ENCODE data around the gene POLR1A. TPM values are rescaled to one million over a fixed set of nuclear protein-coding genes. Genes with fewer than 3 reads are reported as not detected.

POLR1A gene
- total RNA-seq, 1 donor = 17.4 TPM

DNA sequence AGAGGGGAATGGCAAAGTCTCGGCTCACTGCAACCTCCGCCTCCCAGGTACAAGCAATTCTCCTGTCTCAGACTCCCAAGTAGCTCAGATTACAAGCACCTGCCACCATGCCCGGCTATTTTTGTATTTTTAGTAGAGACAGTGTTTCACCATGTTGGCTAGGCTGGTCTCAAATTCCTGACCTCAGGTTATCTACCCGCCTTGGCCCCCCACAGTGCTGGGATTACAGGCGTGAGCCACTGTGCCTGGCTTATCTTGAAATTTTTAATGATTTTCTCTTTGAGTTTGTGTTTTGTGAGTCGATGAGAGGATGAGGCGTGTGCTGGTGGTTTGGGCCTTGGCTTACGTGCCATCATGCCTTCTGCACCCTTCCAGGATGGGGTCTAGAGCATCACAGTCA is 115.6 kb downstream of the POLR1A start:
- H3K4me1 ChIP-seq (ENCODE audit: insufficient read depth, low read length) = peaks cover 9% of the 10 kb centered on the region
- no peaks in the 10 kb centered on the region for H3K36me3 ChIP-seq (ENCODE audit: insufficient read depth, low read length)
- DNase-seq (ENCODE audit: insufficient read length, low spot score, missing footprints) = no peak
- TF ChIP-seq, protein P1, sequence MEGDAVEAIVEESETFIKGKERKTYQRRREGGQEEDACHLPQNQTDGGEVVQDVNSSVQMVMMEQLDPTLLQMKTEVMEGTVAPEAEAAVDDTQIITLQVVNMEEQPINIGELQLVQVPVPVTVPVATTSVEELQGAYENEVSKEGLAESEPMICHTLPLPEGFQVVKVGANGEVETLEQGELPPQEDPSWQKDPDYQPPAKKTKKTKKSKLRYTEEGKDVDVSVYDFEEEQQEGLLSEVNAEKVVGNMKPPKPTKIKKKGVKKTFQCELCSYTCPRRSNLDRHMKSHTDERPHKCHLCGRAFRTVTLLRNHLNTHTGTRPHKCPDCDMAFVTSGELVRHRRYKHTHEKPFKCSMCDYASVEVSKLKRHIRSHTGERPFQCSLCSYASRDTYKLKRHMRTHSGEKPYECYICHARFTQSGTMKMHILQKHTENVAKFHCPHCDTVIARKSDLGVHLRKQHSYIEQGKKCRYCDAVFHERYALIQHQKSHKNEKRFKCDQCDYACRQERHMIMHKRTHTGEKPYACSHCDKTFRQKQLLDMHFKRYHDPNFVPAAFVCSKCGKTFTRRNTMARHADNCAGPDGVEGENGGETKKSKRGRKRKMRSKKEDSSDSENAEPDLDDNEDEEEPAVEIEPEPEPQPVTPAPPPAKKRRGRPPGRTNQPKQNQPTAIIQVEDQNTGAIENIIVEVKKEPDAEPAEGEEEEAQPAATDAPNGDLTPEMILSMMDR (IDR thresholded peaks at IDR 0.05; ENCODE audit: extremely low read depth, low read depth, low read length) = no peak
- no peak overlapping the region for H3K27ac ChIP-seq (ENCODE audit: low read depth, low read length)
- no peaks in the 10 kb centered on the region for H4K20me1 ChIP-seq (ENCODE audit: insufficient read depth, low read length)
- H3K4me3 ChIP-seq (ENCODE audit: insufficient read depth, low read length) = no peak overlapping the region
- no peak overlapping the region for H2AFZ ChIP-seq (ENCODE audit: low read length)
- H3K27me3 ChIP-seq (ENCODE audit: insufficient read depth, low read length) = no peaks in the 10 kb centered on the region
- no peaks in the 10 kb centered on the region for H3K79me2 ChIP-seq (ENCODE audit: insufficient read depth, low read length)
- H3K4me2 ChIP-seq (ENCODE audit: insufficient read depth, low read length) = no peak overlapping the region
- H3K9me3 ChIP-seq (ENCODE audit: low read depth, low read length) = no peaks in the 10 kb centered on the region

DNA sequence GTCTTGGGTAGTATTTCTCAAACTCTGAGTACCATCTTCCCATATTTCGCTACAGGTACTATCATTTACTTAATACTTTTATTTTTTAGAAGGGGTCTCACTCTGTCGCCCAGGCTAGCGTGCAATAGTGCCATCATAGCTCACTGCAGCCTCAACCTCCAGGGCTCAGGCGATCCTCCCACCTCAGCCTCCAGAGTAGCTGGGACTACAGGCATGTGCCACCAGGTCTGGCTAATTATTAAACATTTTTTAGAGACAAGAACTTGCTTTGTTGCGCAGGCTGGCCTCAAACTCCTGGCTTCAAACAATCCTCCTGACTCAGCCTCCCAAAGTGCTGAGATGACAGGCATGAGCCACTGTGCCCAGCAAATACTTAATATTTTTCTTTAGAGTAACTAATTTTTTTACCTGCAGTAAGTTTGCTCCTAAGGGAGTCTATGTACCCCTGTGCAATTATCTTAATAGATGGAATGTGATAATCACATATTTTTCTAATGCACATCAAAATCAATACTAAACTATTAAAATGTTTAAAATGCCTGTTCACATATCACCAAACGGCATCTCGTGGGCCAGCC is 116.3 kb downstream of the POLR1A start:
- H2AFZ ChIP-seq (ENCODE audit: low read length) = no peak overlapping the region
- H3K9me3 ChIP-seq (ENCODE audit: low read depth, low read length) = no peaks in the 10 kb centered on the region
- H3K36me3 ChIP-seq (ENCODE audit: insufficient read depth, low read length) = no peaks in the 10 kb centered on the region
- H3K27ac ChIP-seq (ENCODE audit: low read depth, low read length) = no peak overlapping the region
- no peak for DNase-seq (ENCODE audit: insufficient read length, low spot score, missing footprints)
- H3K27me3 ChIP-seq (ENCODE audit: insufficient read depth, low read length) = no peaks in the 10 kb centered on the region
- H3K4me1 ChIP-seq (ENCODE audit: insufficient read depth, low read length) = peaks cover 8% of the 10 kb centered on the region
- no peak overlapping the region for H3K4me3 ChIP-seq (ENCODE audit: insufficient read depth, low read length)
- H4K20me1 ChIP-seq (ENCODE audit: insufficient read depth, low read length) = no peaks in the 10 kb centered on the region
- H3K79me2 ChIP-seq (ENCODE audit: insufficient read depth, low read length) = no peaks in the 10 kb centered on the region
- TF ChIP-seq, protein P1 (IDR thresholded peaks at IDR 0.05; ENCODE audit: extremely low read depth, low read depth, low read length) = no peak
- no peak overlapping the region for H3K4me2 ChIP-seq (ENCODE audit: insufficient read depth, low read length)

DNA sequence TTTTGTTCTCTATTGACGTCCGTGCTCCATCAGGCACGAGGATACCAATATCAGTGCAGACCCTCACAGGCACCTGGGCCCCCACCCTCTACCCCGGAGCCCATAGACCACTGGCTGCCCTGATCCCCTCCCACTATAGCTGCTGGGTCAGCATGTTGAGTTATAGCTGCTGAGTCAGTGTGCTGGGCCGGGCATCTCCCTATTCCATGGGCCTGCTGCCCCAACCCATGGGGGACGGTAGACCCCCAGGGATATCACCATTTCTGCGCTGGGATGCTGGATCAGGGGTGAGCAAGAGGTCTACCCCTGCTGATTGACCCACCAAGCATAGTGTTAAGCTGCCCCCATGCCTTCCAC is 116.8 kb downstream of the POLR1A start:
- Histone ChIP-seq H3K27me3 (ENCODE audit: insufficient read depth, low read length) (no peaks in the 10 kb centered on the region), H3K4me3 (ENCODE audit: insufficient read depth, low read length) (no peak overlapping the region), H2AFZ (ENCODE audit: low read length) (no peak overlapping the region)

GRCh38 chr2:85988175-85988913 is 117.3 kb downstream of the POLR1A start:
- Histone ChIP-seq H3K4me3 (ENCODE audit: insufficient read depth, low read length) (no peak overlapping the region), H3K36me3 (ENCODE audit: insufficient read depth, low read length) (no peaks in the 10 kb centered on the region), H3K4me1 (ENCODE audit: insufficient read depth, low read length) (no peaks in the 10 kb centered on the region), H3K4me2 (ENCODE audit: insufficient read depth, low read length) (no peak overlapping the region), H3K27ac (ENCODE audit: low read depth, low read length) (no peak overlapping the region), H3K9me3 (ENCODE audit: low read depth, low read length) (no peaks in the 10 kb centered on the region), H2AFZ (ENCODE audit: low read length) (no peak overlapping the region), H3K27me3 (ENCODE audit: insufficient read depth, low read length) (no peaks in the 10 kb centered on the region), H3K79me2 (ENCODE audit: insufficient read depth, low read length) (no peaks in the 10 kb centered on the region), H4K20me1 (ENCODE audit: insufficient read depth, low read length) (no peaks in the 10 kb centered on the region)
- DNase-seq (ENCODE audit: insufficient read length, low spot score, missing footprints) = no peak
- TF ChIP-seq, protein P1 (IDR thresholded peaks at IDR 0.05; ENCODE audit: extremely low read depth, low read depth, low read length) = no peak

More for the DNA sequence above, 116.8 kb downstream of the POLR1A start:
- peaks cover 3% of the 10 kb centered on the region for H3K4me1 ChIP-seq (ENCODE audit: insufficient read depth, low read length)
- H3K4me2 ChIP-seq (ENCODE audit: insufficient read depth, low read length) = no peak overlapping the region
- no peaks in the 10 kb centered on the region for H3K79me2 ChIP-seq (ENCODE audit: insufficient read depth, low read length)
- TF ChIP-seq, protein P1 (IDR thresholded peaks at IDR 0.05; ENCODE audit: extremely low read depth, low read depth, low read length) = no peak
- no peaks in the 10 kb centered on the region for H4K20me1 ChIP-seq (ENCODE audit: insufficient read depth, low read length)
- no peak overlapping the region for H3K27ac ChIP-seq (ENCODE audit: low read depth, low read length)
- no peaks in the 10 kb centered on the region for H3K9me3 ChIP-seq (ENCODE audit: low read depth, low read length)
- H3K36me3 ChIP-seq (ENCODE audit: insufficient read depth, low read length) = no peaks in the 10 kb centered on the region
- DNase-seq (ENCODE audit: insufficient read length, low spot score, missing footprints) = no peak
